ENCODE data around the gene UQCR11.
A peak's percentile ranks its signal among the peaks of the same experiment; 100 is the strongest.

Gene UQCR11

DNA sequence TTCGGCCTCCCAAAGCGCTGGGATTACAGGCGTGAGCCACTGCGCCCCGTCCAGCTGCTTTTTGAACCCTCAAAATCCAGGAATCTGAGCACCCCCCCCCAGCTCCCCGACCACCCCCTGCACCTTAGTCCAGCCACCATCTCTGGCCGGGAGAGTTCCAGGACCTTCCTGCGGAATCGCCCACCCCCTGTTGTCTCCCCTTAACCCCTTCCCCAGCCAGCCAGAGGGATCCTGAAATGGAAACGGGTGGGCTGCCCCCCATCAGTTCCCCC, 11.8 kb downstream of the UQCR11 start:
- no peak overlapping the region for H3K4me3 ChIP-seq (replicated peaks; ENCODE audit: low read depth, low read length)
- peaks cover 10% of the 10 kb centered on the region for H3K36me3 ChIP-seq (ENCODE audit: control insufficient read depth, insufficient read depth, low read length)
- no peak for DNase-seq (ENCODE audit: extremely low read depth, insufficient read length)

DNA sequence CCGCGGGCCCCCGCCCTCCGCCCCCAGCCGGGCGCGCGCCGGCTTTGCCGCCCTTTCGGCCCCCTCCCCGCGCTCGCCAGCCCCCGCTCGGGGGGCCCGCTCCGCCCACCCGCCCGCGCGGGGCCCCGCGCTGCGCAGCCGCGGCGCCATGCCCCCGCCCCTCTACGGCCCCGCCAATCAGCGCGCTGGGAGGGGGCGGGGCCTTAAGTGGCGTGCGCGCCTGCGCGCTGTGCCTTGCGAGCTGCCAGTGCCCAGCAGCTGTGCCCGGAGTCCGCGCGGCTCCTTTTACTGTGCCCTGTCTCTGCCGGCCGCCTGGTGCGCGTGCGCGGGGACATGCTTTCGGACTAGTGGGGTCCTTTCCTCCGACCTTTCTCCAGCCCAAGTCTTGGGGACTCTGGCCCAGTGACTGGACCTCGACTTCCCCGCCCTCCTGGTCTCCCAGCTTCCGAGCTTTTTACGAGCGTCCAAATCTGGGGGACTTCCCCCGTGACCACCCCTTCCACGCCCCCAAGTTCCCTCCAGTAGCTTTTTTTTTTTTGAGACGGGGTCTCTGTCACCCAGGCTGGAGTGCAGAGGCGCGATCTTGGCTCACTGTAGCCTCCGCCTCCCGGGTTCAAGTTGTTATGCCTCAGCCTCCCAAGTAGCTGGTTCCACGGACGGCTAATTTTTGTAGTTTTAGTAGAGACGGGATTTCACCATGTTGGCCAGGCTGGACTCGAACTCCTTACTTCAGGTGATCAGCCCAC, 12.3 kb downstream of the UQCR11 start, which contains the start of gene MBD3:
TSS of gene MBD3 (minus strand) at position 111 of the 746 bp plus-strand sequence. CDS start 234 bp downstream, outside the sequence.
- Histone ChIP-seq H3K4me3 (replicated peaks; ENCODE audit: low read depth, low read length) (peak within 1 kb of the TSS; percentile 98), H3K27me3 (replicated peaks; ENCODE audit: control insufficient read depth, insufficient read depth, low read length) (no peaks in the 10 kb centered on the region), H3K36me3 (ENCODE audit: control insufficient read depth, insufficient read depth, low read length) (peaks cover 9% of the 10 kb centered on the region)
- DNase-seq (ENCODE audit: extremely low read depth, insufficient read length), result peak; percentile 92
- TF ChIP-seq, protein P1, sequence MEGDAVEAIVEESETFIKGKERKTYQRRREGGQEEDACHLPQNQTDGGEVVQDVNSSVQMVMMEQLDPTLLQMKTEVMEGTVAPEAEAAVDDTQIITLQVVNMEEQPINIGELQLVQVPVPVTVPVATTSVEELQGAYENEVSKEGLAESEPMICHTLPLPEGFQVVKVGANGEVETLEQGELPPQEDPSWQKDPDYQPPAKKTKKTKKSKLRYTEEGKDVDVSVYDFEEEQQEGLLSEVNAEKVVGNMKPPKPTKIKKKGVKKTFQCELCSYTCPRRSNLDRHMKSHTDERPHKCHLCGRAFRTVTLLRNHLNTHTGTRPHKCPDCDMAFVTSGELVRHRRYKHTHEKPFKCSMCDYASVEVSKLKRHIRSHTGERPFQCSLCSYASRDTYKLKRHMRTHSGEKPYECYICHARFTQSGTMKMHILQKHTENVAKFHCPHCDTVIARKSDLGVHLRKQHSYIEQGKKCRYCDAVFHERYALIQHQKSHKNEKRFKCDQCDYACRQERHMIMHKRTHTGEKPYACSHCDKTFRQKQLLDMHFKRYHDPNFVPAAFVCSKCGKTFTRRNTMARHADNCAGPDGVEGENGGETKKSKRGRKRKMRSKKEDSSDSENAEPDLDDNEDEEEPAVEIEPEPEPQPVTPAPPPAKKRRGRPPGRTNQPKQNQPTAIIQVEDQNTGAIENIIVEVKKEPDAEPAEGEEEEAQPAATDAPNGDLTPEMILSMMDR (IDR thresholded peaks at IDR 0.05; ENCODE audit: insufficient read depth, low read length, poor library complexity, severe bottlenecking), result no peak

More for the DNA sequence above, 11.8 kb downstream of the UQCR11 start:
- TF ChIP-seq, protein P1 (IDR thresholded peaks at IDR 0.05; ENCODE audit: insufficient read depth, low read length, poor library complexity, severe bottlenecking), result no peak
- no peaks in the 10 kb centered on the region for H3K27me3 ChIP-seq (replicated peaks; ENCODE audit: control insufficient read depth, insufficient read depth, low read length)

DNA sequence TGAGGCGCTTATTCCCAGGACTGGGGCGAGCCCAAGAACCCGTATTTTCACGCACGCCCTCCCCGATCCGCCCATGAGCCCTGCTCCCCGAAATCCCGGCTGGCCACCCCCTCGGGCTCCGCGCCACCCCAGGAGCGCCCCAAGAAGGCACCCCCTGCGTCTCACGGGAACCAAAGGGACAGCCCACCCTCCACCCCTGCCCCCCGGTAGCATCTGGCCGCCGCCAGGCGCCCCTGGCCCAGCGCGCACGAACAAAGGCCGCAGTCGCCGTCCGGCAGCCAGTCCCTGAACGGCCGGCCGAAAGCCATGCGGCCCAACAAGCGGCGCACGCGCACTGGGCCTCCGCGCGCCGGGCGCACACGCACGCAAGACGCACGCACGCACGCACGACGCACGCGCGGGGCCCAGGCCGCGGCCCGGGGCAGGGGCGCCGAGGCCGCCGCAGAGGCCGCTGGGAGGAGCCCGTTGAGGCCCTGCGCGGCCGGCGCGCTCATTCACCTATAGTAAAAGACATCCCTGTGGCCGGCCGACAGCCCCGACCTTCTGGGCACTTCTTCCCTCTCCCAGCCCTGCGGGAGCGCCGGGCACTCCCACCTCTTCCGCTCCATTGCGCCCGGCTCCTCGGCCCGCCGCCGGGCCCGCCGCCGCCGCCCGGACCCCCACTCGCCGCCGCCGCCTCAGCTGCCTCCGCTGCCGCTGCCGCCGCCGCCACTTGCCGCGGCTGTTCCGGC, 13.1 kb downstream of the UQCR11 start:
- DNase-seq (ENCODE audit: extremely low read depth, insufficient read length), result peak; percentile 94
- peaks cover 3% of the 10 kb centered on the region for H3K36me3 ChIP-seq (ENCODE audit: control insufficient read depth, insufficient read depth, low read length)
- peak overlapping the region; percentile 98 for H3K4me3 ChIP-seq (replicated peaks; ENCODE audit: low read depth, low read length)
- TF ChIP-seq, protein P1 (IDR thresholded peaks at IDR 0.05; ENCODE audit: insufficient read depth, low read length, poor library complexity, severe bottlenecking), result no peak
- H3K27me3 ChIP-seq (replicated peaks; ENCODE audit: control insufficient read depth, insufficient read depth, low read length), result no peaks in the 10 kb centered on the region

DNA sequence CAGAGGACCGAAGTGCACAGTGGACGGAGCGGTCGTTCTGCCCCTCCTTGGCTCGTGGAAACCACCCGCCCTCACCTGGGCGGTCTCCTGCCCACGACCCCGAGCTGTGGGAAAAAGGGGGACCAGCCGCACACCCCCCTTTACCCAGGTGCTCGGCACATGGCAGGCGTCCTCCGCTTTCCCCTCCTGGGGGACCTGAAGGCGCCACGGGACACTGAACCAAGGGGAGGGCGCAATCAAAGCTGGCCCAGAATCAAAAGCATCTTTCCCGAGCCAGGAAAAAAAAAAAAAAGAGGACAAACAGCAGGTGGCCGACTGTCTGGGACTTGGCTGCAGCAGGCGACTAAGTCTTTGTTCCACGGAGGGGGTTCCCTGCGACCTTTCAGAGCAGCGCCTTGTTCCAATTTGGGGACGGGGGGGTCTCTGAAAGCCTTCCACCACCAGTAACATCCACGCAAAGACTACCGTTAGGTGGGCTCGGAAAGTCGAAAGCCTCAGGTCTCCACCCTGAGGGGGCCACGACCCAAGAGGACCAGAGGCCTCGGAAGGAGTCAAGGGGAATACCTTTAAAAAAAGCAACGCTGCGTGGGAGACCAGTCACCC, 13.7 kb downstream of the UQCR11 start:
- DNase-seq (ENCODE audit: extremely low read depth, insufficient read length), result peak; percentile 28
- TF ChIP-seq, protein P1 (IDR thresholded peaks at IDR 0.05; ENCODE audit: insufficient read depth, low read length, poor library complexity, severe bottlenecking), result no peak
- peak overlapping the region; percentile 98 for H3K4me3 ChIP-seq (replicated peaks; ENCODE audit: low read depth, low read length)
- no peaks in the 10 kb centered on the region; the same call in 1 of the 2 replicates for H3K36me3 ChIP-seq (ENCODE audit: control insufficient read depth, insufficient read depth, low read length)
- H3K27me3 ChIP-seq (replicated peaks; ENCODE audit: control insufficient read depth, insufficient read depth, low read length), result no peaks in the 10 kb centered on the region

DNA sequence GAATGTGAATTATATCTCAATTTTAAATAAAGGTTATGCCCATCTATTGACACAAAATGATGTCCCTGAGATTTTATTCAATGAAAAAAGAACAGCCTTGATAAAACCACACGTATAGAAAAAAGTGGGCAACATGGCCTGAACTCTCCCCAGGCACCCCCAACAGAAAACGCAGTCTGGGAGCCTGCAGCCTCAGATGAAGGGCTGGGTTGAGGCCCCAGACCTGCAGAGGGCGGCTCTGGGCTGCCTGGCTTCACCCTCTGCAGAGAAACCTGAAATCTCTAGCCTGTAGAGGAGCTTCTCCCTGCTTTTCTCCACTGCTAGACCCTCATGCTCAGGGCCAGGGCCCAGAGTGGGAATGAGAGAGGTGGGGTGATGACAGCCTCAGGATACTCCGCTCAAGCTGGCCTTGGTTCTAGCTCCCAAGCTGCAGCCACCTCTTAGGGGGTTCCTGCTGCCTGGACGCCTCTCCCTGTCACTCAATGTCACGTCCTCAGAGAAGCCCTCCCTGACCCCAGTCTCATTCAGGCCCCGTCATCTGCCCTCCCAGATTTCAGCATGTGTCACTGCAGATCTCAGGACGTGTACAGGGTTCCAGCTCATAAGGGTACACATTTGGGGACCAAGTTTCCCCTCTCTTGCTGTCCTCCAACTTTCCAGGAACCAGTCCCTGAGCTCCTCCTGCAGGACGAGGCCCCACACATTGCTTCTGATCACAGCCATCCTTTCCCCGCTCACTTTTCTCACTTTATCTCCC, 14.4 kb downstream of the UQCR11 start:
- DNase-seq (ENCODE audit: extremely low read depth, insufficient read length), result peak; percentile 43
- Histone ChIP-seq H3K36me3 (ENCODE audit: control insufficient read depth, insufficient read depth, low read length) (peaks cover 2% of the 10 kb centered on the region; the same call in 1 of the 2 replicates), H3K4me3 (replicated peaks; ENCODE audit: low read depth, low read length) (peak overlapping the region; percentile 98), H3K27me3 (replicated peaks; ENCODE audit: control insufficient read depth, insufficient read depth, low read length) (no peaks in the 10 kb centered on the region)
- TF ChIP-seq, protein P1 (IDR thresholded peaks at IDR 0.05; ENCODE audit: insufficient read depth, low read length, poor library complexity, severe bottlenecking), result peak; percentile 67

All from GM06990 (cell line).